B cell (primary cell): Measurements from ENCODE around the gene DPPA2. TPM values are rescaled to one million over a fixed set of nuclear protein-coding genes. Genes with fewer than 3 reads are reported as not detected.

ENCODE experiments used
- ATAC-seq: fragments of 200-7000 bp; cut with Tn5 transposase; one replicate; pipeline ENCODE4 v1.10.0; 2021; ENCODE audit warnings: low read depth, mild to moderate bottlenecking, moderate number of reproducible peaks, moderate library complexity
- CTCF ChIA-PET: fragments of 350-600 bp; sonication (Branson Sonifier 250); formaldehyde crosslinking; loops from one replicate; lab custom pipeline; 2021; ENCODE audit warnings: antibody characterized with exemption, inconsistent platforms; lab: Charles Lee
- POLR2A ChIA-PET: fragments of 350-600 bp; sonication (Branson Sonifier 250); formaldehyde crosslinking; loops from one replicate; lab custom pipeline; 2021; ENCODE audit warnings: antibody characterized with exemption; lab: Charles Lee
- DNase-seq: peaks from one replicate; pipeline ENCODE4 v3.0.0; 2013
- H2AFZ ChIP-seq: 2 replicates; pipeline ENCODE4 v1.6.1; 2012; ENCODE audit warnings: mild to moderate bottlenecking, low read depth, low read length; ENCODE audit not compliant: insufficient read depth, poor library complexity, severe bottlenecking
- H3K27ac ChIP-seq, 2 donors: 1 replicate in 1 of 2; 2 replicates in 1 of 2; pipeline ENCODE4 v1.5.1; 2012 to 2013; ENCODE audit warnings: low read length in 2 of 2, mild to moderate bottlenecking in 2 of 2, moderate library complexity in 1 of 2
- H3K27me3 ChIP-seq, 4 experiments: fragments of 200-600 bp in 1 of 4; sonication (generic) in 1 of 4; replicated peaks in 1 of 4; 1 replicate in 2 of 4; 2 replicates in 2 of 4; pipeline versions ENCODE4 v1.6.1 to v1.7.0; 2013 to 2016; ENCODE audit warnings: low read length in 3 of 4, mild to moderate bottlenecking in 2 of 4, mixed read lengths in 1 of 4, moderate library complexity in 1 of 4; ENCODE audit not compliant: insufficient read depth in 4 of 4, control insufficient read depth in 3 of 4; ENCODE audit errors: control extremely low read depth in 1 of 4
- H3K36me3 ChIP-seq, 2 experiments: replicated peaks in 1 of 2; 1 replicate in 1 of 2; 2 replicates in 1 of 2; pipeline versions ENCODE4 v1.6.1 to v1.7.1; 2013; ENCODE audit warnings: low read length in 1 of 2; ENCODE audit not compliant: insufficient read depth in 2 of 2, control insufficient read depth in 1 of 2; ENCODE audit errors: control extremely low read depth in 1 of 2, extremely low read depth in 1 of 2
- H3K4me1 ChIP-seq, 2 donors: fragments of 200-600 bp in 1 of 2; sonication (generic) in 1 of 2; 1 replicate in 1 of 2; 2 replicates in 1 of 2; pipeline versions ENCODE4 v1.5.1 to v1.6.1; 2013 to 2017; ENCODE audit warnings: low read length in 2 of 2; ENCODE audit not compliant: control insufficient read depth in 2 of 2, insufficient read depth in 2 of 2
- H3K4me2 ChIP-seq: replicated peaks from 2 replicates; pipeline ENCODE3; 2012; ENCODE audit warnings: mild to moderate bottlenecking, low read depth, low read length; ENCODE audit not compliant: poor library complexity, severe bottlenecking
- H3K4me3 ChIP-seq, 5 experiments: fragments of 200-600 bp in 1 of 5; sonication (generic) in 1 of 5; 1 replicate in 3 of 5; 2 replicates in 2 of 5; pipeline versions ENCODE4 v1.5.1 to v1.7.0; 2011 to 2016; ENCODE audit warnings: low read length in 4 of 5, mild to moderate bottlenecking in 4 of 5, low read depth in 2 of 5, control low read depth in 1 of 5, moderate library complexity in 1 of 5; ENCODE audit not compliant: insufficient read depth in 1 of 5; ENCODE audit errors: control extremely low read depth in 1 of 5, extremely low read depth in 1 of 5
- H3K79me2 ChIP-seq: fragments of 200-600 bp; sonication (generic); one replicate; pipeline ENCODE4 v1.6.0; 2016; ENCODE audit warnings: low read length; ENCODE audit not compliant: control insufficient read depth, insufficient read depth
- H3K9ac ChIP-seq: fragments of 200-600 bp; sonication (generic); 2 replicates; pipeline ENCODE4 v1.6.1; 2017; ENCODE audit warnings: mild to moderate bottlenecking, low read length, moderate library complexity
- H3K9me3 ChIP-seq, 3 donors: one replicate each; pipeline versions ENCODE4 v1.6.1 to v1.7.1; 2013; ENCODE audit warnings: low read length in 2 of 3; ENCODE audit not compliant: control insufficient read depth in 2 of 3, insufficient read depth in 1 of 3; ENCODE audit errors: control extremely low read depth in 1 of 3
- H4K20me1 ChIP-seq: 2 replicates; pipeline ENCODE4 v1.6.0; 2012; ENCODE audit warnings: mild to moderate bottlenecking, low read length; ENCODE audit not compliant: insufficient read depth, control insufficient read depth, poor library complexity, severe bottlenecking
- H3K27ac Mint-ChIP-seq: one replicate; pipeline ENCODE4 v1.8.0; 2021; ENCODE audit warnings: mixed read lengths
- H3K27me3 Mint-ChIP-seq: one replicate; pipeline ENCODE4 v1.8.0; 2021; ENCODE audit warnings: mixed read lengths
- H3K4me1 Mint-ChIP-seq: one replicate; pipeline ENCODE4 v1.8.0; 2021; ENCODE audit warnings: mixed read lengths
- H3K4me3 Mint-ChIP-seq: one replicate; pipeline ENCODE4 v1.8.0; 2021; ENCODE audit warnings: mixed read lengths
- H3K9me3 Mint-ChIP-seq: one replicate; pipeline ENCODE4 v1.8.0; 2022; ENCODE audit warnings: mixed read lengths; ENCODE audit not compliant: insufficient read depth
- EZH2 ChIP-seq: IDR thresholded peaks from 2 replicates; pipeline ENCODE4 v1.6.1; 2012; ENCODE audit warnings: borderline replicate concordance, low read depth, mild to moderate bottlenecking, moderate library complexity, low read length; ENCODE audit not compliant: insufficient read depth, poor library complexity, severe bottlenecking
- WGBS: methylation state at CpG from one replicate; pipeline ENCODE4 v1.1.5; 2013; ENCODE audit warnings: missing lambda C conversion rate; ENCODE audit not compliant: insufficient coverage; 5-methylcytosine and 5-hydroxymethylcytosine counted together
- intact Hi-C: fragments of 100-400 bp; cut with micrococcal nuclease; formaldehyde crosslinking; loops from one replicate; pipeline ENCODE4 v1.10.0; 2022
- polyA plus RNA-seq: library from polyadenylated mRNA; depleted of rRNA; stranded (reverse); fragments of >200 nt; gene quantifications from 2 replicates; pipeline ENCODE4 v1.2.3, GENCODE V29; 2012
- total RNA-seq, 2 donors: library from RNA; stranded (reverse); fragments of 120-200 nt in 1 of 2; gene quantifications; 1 replicate in 1 of 2; 2 replicates in 1 of 2; pipeline versions ENCODE4 v1.2.3 to v1.2.4, GENCODE V29; 2013 to 2022
- TF ChIP-seq, protein P1 (sequence below): fragments of 200-600 bp; IDR thresholded peaks from one replicate; pipeline ENCODE4 v1.8.0; 2022; ENCODE audit warnings: antibody characterized with exemption, mild to moderate bottlenecking

Gene DPPA2
- total and polyA plus RNA-seq, 2 donors (not counting 1 experiment from before 2014, with no cell fraction given), result not detected

DNA sequence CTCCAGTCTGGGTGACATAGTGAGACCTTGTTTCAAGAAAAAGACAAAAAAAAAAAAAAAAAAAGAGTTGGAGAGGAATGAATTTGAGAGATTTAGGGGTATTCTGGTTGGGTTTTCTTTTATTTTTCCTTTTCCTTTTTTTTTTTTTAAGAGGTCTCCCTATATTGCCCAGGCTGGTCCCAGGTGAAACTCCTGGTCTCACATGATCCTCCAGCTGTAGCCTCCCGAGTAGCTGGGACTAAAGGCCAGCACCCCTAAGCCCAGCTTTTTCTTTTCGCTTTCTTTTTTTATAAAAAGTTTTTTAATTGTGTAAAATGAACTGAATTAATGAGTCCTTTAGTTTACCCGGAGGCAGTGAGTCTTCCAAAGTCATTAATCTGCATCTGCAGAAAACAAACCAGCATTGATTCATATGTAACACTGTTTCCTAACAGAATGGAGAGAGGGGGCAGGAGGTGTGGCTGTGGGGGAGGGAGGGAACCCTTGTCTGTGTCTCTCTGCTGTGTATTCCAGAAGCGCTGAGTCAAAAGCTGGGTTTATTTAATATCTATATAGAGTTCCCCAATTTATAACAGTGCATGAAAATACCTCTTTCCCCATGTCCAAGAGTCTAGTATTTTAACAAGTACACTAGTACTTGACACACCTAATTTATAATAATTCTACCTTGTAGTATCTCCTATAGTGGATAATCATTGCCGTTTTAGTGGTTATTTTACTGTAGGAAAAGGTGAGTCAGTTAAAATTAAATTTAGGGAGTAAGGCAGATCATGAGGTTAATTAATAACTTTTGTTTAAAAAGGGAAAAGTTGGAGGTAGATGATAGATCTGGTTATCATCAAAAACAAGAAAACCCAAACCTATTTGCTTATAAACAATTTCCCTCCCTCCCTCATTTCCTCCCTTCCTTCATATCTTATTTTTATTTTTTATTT lies 23.7 kb upstream of the DPPA2 start:
- ATAC-seq, result no peak
- Histone ChIP-seq H3K27me3 (peaks cover 0 to 9% (median 2%) of the 10 kb centered on the region in 4 experiments), H3K36me3 (no peaks in the 10 kb centered on the region), H3K4me2 (no peak overlapping the region), H4K20me1 (no peaks in the 10 kb centered on the region), H3K9me3 (peaks cover 0 to 16% (median 0%) of the 10 kb centered on the region in 3 donors), H3K27ac (no peak overlapping the region), H3K9ac (no peak overlapping the region), H3K79me2 (no peaks in the 10 kb centered on the region), H3K4me1 (peaks cover 0 to 7% of the 10 kb centered on the region in 2 donors), H3K4me3 (no peak overlapping the region), H2AFZ (no peak overlapping the region)
- H3K27ac Mint-ChIP-seq, result no peak overlapping the region
- peaks cover 17% of the 10 kb centered on the region for H3K27me3 Mint-ChIP-seq
- no peaks in the 10 kb centered on the region for H3K9me3 Mint-ChIP-seq
- H3K4me1 Mint-ChIP-seq, result peaks cover 13% of the 10 kb centered on the region
- WGBS, result no CpG with 5 or more reads among the region's 5 CpGs
- POLR2A ChIA-PET, result no interaction called here
- no peak overlapping the region for H3K4me3 Mint-ChIP-seq
- TF ChIP-seq, protein P1, sequence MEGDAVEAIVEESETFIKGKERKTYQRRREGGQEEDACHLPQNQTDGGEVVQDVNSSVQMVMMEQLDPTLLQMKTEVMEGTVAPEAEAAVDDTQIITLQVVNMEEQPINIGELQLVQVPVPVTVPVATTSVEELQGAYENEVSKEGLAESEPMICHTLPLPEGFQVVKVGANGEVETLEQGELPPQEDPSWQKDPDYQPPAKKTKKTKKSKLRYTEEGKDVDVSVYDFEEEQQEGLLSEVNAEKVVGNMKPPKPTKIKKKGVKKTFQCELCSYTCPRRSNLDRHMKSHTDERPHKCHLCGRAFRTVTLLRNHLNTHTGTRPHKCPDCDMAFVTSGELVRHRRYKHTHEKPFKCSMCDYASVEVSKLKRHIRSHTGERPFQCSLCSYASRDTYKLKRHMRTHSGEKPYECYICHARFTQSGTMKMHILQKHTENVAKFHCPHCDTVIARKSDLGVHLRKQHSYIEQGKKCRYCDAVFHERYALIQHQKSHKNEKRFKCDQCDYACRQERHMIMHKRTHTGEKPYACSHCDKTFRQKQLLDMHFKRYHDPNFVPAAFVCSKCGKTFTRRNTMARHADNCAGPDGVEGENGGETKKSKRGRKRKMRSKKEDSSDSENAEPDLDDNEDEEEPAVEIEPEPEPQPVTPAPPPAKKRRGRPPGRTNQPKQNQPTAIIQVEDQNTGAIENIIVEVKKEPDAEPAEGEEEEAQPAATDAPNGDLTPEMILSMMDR, result no peak
- no peak for TF ChIP-seq EZH2
- intact Hi-C loops, result no loop called here
- CTCF ChIA-PET, result no interaction called here
- DNase-seq, result no peak

DNA sequence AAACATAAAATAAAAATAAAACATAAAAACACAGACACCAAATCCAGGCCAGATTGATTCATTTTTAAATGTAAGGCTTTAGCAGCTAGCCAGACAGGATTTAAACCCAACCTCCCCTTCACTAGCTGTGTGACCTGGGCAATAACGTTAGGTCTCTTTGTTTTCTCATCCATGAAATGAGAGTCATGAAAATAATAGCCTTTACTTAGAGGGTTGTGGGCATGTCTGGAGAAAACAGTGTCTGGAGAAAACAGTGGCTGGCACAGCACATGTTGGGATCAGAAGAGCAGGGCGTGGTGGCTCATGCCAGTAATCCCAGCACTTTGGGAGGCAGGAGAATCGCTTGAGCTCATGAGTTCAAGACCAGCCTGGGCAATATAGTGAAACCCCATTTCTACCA lies 22.9 kb upstream of the DPPA2 start:
- ATAC-seq, result no peak
- Mint-ChIP-seq H3K4me3 (no peak overlapping the region), H3K4me1 (peaks cover 13% of the 10 kb centered on the region), H3K27ac (no peak overlapping the region), H3K27me3 (peaks cover 22% of the 10 kb centered on the region), H3K9me3 (no peaks in the 10 kb centered on the region)
- H3K4me3 ChIP-seq, result no peak overlapping the region
- no peak overlapping the region for H3K4me2 ChIP-seq
- ChIA-PET CTCF (no interaction called here), POLR2A (no interaction called here)
- peaks cover 0 to 7% of the 10 kb centered on the region in 2 donors for H3K4me1 ChIP-seq
- H3K27ac ChIP-seq, result no peak overlapping the region
- peaks cover 0 to 16% (median 0%) of the 10 kb centered on the region in 3 donors for H3K9me3 ChIP-seq
- peaks cover 0 to 9% (median 2%) of the 10 kb centered on the region in 4 experiments for H3K27me3 ChIP-seq
- no peaks in the 10 kb centered on the region for H3K36me3 ChIP-seq
- H4K20me1 ChIP-seq, result no peaks in the 10 kb centered on the region
- intact Hi-C loops, result no loop called here
- WGBS, result 67% methylated on average over 1 of the region's 3 CpGs
- no peak overlapping the region for H2AFZ ChIP-seq
- no peaks in the 10 kb centered on the region for H3K79me2 ChIP-seq
- no peak overlapping the region for H3K9ac ChIP-seq
- no peak for DNase-seq
- no peak for TF ChIP-seq EZH2
- TF ChIP-seq, protein P1, result no peak
